RPMI8226 (cell line): Measurements from ENCODE around the gene MAP1A.

ENCODE experiments used
- DNase-seq: peaks from one replicate; pipeline ENCODE4 v3.0.0-alpha.2; 2015

MAP1A gene

GRCh38 chr15:43517354-43518196, at the start of gene MAP1A:
Gene MAP1A, plus strand, starts transcription at chr15:43517608. Its CDS starts 3,866 bp downstream, at chr15:43521474.
- DNase-seq: no peak

- DNase-seq: no peak
Observed at GRCh38 chr15:43469867-43470266, 47.5 kb upstream of the MAP1A start.

GRCh38 chr15:43471975-43472374, 45.4 kb upstream of the MAP1A start:
- no peak for DNase-seq

- DNase-seq: no peak
Observed at GRCh38 chr15:43473885-43474284, 43.5 kb upstream of the MAP1A start.

GRCh38 chr15:43483297-43484128, 33.9 kb upstream of the MAP1A start:
- peak; percentile 7 for DNase-seq

GRCh38 chr15:43484455-43484854, 33.0 kb upstream of the MAP1A start:
- no peak for DNase-seq

GRCh38 chr15:43487271-43487895, 30.0 kb upstream of the MAP1A start:
- no peak for DNase-seq

GRCh38 chr15:43488790-43489189, 28.6 kb upstream of the MAP1A start:
- DNase-seq: no peak

- no peak for DNase-seq
Observed at GRCh38 chr15:43489191-43489590, 28.2 kb upstream of the MAP1A start.

- no peak for DNase-seq
Observed at GRCh38 chr15:43492266-43492665, 25.1 kb upstream of the MAP1A start.

- DNase-seq: peak; percentile 92
Observed at GRCh38 chr15:43492673-43493601, 24.5 kb upstream of the MAP1A start, which contains the start of gene TP53BP1. Gene TP53BP1, minus strand, starts transcription at chr15:43493156. Its CDS starts 113 bp downstream, at chr15:43493043.

GRCh38 chr15:43493703-43494472, 23.5 kb upstream of the MAP1A start:
- DNase-seq: no peak

GRCh38 chr15:43498990-43499389, 18.4 kb upstream of the MAP1A start:
- no peak for DNase-seq

GRCh38 chr15:43499635-43500034, 17.8 kb upstream of the MAP1A start:
- DNase-seq: no peak

GRCh38 chr15:43505738-43506137, 11.7 kb upstream of the MAP1A start:
- DNase-seq: no peak

GRCh38 chr15:43508421-43508820, 9.0 kb upstream of the MAP1A start:
- no peak for DNase-seq

- no peak for DNase-seq
Observed at GRCh38 chr15:43508991-43509659, 8.3 kb upstream of the MAP1A start.

GRCh38 chr15:43509660-43510199, 7.7 kb upstream of the MAP1A start:
- no peak for DNase-seq

- DNase-seq: peak; percentile 98
Observed at GRCh38 chr15:43510200-43511011, 7.0 kb upstream of the MAP1A start.
